Thyroid gland (tissue), 4 donors: Measurements from ENCODE around the gene NIPBL. TPM values are rescaled to one million over a fixed set of nuclear protein-coding genes. Genes with fewer than 3 reads are reported as not detected.

Source experiments
- DNase-seq, 2 donors: peaks; one replicate each; pipeline ENCODE4 v3.0.0-alpha.2; 2019
- H3K27ac ChIP-seq, 3 donors: fragments of 200-600 bp; sonication (generic); 1 replicate in 2 of 3; 2 replicates in 1 of 3; pipeline ENCODE4 v1.5.1; 2016 to 2019; ENCODE audit warnings: mild to moderate bottlenecking in 1 of 3, moderate library complexity in 1 of 3
- H3K27me3 ChIP-seq: fragments of 200-600 bp; sonication (generic); one replicate; pipeline ENCODE4 v1.5.1; 2019
- H3K36me3 ChIP-seq, 2 donors: fragments of 200-600 bp; sonication (generic); one replicate each; pipeline ENCODE4 v1.5.1; 2016 to 2019
- H3K4me1 ChIP-seq, 2 donors: fragments of 200-600 bp; sonication (generic); one replicate each; pipeline ENCODE4 v1.5.1; 2017 to 2019
- H3K4me3 ChIP-seq, 3 donors: fragments of 200-600 bp; sonication (generic); replicated peaks in 1 of 3; 1 replicate in 2 of 3; 2 replicates in 1 of 3; pipeline ENCODE4 v1.5.1; 2016; ENCODE audit warnings: mild to moderate bottlenecking in 1 of 3
- H3K9me3 ChIP-seq: fragments of 200-600 bp; sonication (generic); one replicate; pipeline ENCODE4 v1.5.1; 2017
- POLR2A ChIP-seq, 2 donors: fragments of 450-650 bp; IDR thresholded peaks; one replicate each; pipeline ENCODE4 v1.6.1; 2017; ENCODE audit warnings: antibody characterized with exemption in 2 of 2, mild to moderate bottlenecking in 2 of 2, moderate library complexity in 1 of 2
- WGBS, 2 donors: methylation state at CpG; one replicate each; pipeline ENCODE4 v1.1.5; 2017; 5-methylcytosine and 5-hydroxymethylcytosine counted together
- intact Hi-C: fragments of 100-400 bp; cut with DNase I; formaldehyde crosslinking; loops from one replicate; pipeline ENCODE4 v1.15.1; 2023
- total RNA-seq, 4 donors: library from RNA; depleted of rRNA; stranded (reverse); fragments of >200 nt; gene quantifications; one replicate each; pipeline ENCODE4 v1.2.3, GENCODE V29; 2016
- TF ChIP-seq, protein P1 (sequence below), 6 experiments: fragments of 200-600 bp in 3 of 6; fragments of 450-650 bp in 3 of 6; sonication (generic) in 3 of 6; IDR thresholded peaks; one replicate each; pipeline ENCODE4 v1.5.1; 2016 to 2019; ENCODE audit warnings: antibody characterized with exemption in 6 of 6, mild to moderate bottlenecking in 2 of 6, inconsistent platforms in 1 of 6, moderate library complexity in 1 of 6

The NIPBL gene
- total RNA-seq, 4 donors from 2014 or later: 62.1 to 145 (median 87.8) TPM

DNA sequence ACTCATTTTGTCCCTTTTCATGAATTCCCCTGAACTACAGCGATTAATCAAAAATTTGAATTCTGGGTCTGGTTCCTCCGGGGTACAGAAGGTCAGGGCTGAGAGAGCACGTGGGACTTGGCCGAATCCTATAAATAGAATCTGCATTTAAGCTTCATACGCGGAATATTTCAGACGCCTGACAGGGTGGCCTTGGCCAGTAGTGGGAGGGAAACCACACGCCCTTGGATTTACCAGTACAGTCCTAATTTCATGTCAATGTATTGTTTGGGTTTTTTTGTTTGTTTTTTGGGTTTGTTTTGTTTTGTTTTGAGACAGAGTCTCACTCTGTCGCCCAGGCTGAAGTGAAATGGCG lies 21.5 kb upstream of the NIPBL start:
- Histone ChIP-seq H3K4me3 (no peak overlapping the region), H3K27me3 (no peaks in the 10 kb centered on the region), H3K9me3 (no peaks in the 10 kb centered on the region), H3K36me3 (no peaks in the 10 kb centered on the region), H3K4me1 (no peaks in the 10 kb centered on the region), H3K27ac (no peak overlapping the region)
- 87 to 90% methylated on average over 10 of the region's 10 CpGs for WGBS, 2 donors
- TF ChIP-seq, protein P1, sequence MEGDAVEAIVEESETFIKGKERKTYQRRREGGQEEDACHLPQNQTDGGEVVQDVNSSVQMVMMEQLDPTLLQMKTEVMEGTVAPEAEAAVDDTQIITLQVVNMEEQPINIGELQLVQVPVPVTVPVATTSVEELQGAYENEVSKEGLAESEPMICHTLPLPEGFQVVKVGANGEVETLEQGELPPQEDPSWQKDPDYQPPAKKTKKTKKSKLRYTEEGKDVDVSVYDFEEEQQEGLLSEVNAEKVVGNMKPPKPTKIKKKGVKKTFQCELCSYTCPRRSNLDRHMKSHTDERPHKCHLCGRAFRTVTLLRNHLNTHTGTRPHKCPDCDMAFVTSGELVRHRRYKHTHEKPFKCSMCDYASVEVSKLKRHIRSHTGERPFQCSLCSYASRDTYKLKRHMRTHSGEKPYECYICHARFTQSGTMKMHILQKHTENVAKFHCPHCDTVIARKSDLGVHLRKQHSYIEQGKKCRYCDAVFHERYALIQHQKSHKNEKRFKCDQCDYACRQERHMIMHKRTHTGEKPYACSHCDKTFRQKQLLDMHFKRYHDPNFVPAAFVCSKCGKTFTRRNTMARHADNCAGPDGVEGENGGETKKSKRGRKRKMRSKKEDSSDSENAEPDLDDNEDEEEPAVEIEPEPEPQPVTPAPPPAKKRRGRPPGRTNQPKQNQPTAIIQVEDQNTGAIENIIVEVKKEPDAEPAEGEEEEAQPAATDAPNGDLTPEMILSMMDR (IDR thresholded peaks at IDR 0.05): no peak
- no peak for DNase-seq
- intact Hi-C loops: no loop called here

DNA sequence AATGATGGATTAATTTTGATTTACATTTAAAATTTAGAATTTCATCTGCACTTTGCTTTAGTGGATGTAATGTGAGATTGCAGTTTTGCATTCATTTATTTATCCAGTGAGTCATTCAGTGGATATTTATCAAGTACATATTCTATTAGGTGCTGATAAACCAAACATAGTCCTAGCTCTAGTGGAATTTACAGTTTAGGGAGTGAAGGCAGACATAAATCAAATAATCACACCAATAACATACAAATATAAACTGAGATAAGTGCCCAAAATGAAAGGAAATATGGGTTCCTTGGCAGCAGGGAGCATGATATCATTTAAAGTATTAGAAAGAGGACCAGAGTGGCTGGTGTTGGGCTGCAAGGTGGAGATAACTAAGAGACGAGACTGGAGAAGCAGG lies 14.7 kb upstream of the NIPBL start:
- Histone ChIP-seq H3K4me3 (no peak overlapping the region), H3K27ac (no peak overlapping the region), H3K36me3 (no peaks in the 10 kb centered on the region), H3K27me3 (no peaks in the 10 kb centered on the region), H3K4me1 (no peaks in the 10 kb centered on the region), H3K9me3 (no peaks in the 10 kb centered on the region)
- TF ChIP-seq, protein P1 (IDR thresholded peaks at IDR 0.05): no peak
- no peak for TF ChIP-seq POLR2A (IDR thresholded peaks at IDR 0.05)
- 95 to 98% methylated on average over 1 of the region's 1 CpG for WGBS, 2 donors
- intact Hi-C loops: loop anchor here (10.0 kb wide), 1 partner anchor 77 kb away; no protein-coding TSS in a partner anchor
- DNase-seq: no peak

DNA sequence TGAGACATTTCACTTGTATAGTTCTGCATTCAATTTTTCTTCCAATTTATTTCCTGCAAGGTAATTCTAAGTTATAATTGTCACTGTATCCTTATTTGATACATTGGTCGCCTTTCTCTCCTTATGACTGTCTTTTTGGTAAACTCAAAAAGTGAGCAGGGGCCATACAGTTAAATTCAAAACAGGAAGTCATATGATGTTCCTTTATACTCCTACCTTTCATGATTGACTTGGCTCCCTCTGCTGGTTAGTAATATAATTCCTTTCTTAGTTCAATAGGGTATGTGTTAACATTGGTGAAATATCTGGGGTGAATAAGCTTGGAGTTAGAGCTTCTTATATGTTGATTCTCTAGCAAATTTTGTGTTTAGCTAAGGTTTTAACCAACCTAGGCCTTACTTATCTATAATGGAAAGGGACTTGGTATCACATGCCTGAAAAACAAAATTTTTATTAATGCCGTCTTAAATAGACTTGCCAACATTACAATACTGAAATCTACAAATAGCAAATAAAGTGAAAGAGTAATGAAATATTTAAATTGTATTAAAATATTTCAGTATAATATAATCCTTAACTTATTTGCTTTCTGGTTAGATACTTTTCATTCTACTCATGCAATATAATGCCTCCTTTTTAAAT lies 6.0 kb upstream of the NIPBL start:
- Histone ChIP-seq H3K9me3 (no peaks in the 10 kb centered on the region), H3K4me1 (peaks cover 15 to 16% of the 10 kb centered on the region in 2 donors), H3K27me3 (no peaks in the 10 kb centered on the region), H3K4me3 (no peak overlapping the region), H3K27ac (no peak overlapping the region), H3K36me3 (no peaks in the 10 kb centered on the region)
- WGBS, 2 donors: 54% methylated on average over 2 of the region's 2 CpGs
- no peak for DNase-seq
- intact Hi-C loops: no loop called here
- no peak for TF ChIP-seq POLR2A (IDR thresholded peaks at IDR 0.05)
- TF ChIP-seq, protein P1 (IDR thresholded peaks at IDR 0.05): peak; percentile 13 to 86 (median 65)

DNA sequence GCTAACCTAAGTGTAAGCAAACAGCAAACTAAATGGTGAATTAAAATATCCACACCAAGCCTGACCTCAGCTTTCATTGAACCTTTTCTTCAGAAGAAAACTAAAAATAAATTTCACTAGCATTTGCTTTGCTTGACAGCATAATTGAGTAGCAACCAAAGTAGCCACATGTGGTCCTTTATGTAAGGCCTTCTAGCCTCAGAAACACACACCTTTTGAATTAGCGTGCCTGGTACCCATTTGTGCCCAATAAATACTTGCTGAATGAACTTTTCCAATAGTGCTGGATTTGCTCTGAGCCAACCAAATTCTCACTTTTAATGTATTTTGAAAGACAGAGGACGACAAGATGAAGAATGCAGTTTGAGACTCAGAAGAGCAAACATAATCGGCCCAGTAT lies 2.1 kb upstream of the NIPBL start:
- Histone ChIP-seq H3K27me3 (no peaks in the 10 kb centered on the region), H3K4me3 (peak overlapping the region in 1 of 3 donors; percentile 96), H3K4me1 (peaks cover 20 to 23% of the 10 kb centered on the region in 2 donors), H3K9me3 (no peaks in the 10 kb centered on the region), H3K27ac (peak overlapping the region; percentile 98), H3K36me3 (no peaks in the 10 kb centered on the region)
- 45 to 50% methylated on average over 3 of the region's 3 CpGs for WGBS, 2 donors
- no peak for DNase-seq
- intact Hi-C loops: no loop called here
- TF ChIP-seq, protein P1 (IDR thresholded peaks at IDR 0.05): no peak
- peak in 1 of 2 donors; percentile 19 for TF ChIP-seq POLR2A (IDR thresholded peaks at IDR 0.05)

DNA sequence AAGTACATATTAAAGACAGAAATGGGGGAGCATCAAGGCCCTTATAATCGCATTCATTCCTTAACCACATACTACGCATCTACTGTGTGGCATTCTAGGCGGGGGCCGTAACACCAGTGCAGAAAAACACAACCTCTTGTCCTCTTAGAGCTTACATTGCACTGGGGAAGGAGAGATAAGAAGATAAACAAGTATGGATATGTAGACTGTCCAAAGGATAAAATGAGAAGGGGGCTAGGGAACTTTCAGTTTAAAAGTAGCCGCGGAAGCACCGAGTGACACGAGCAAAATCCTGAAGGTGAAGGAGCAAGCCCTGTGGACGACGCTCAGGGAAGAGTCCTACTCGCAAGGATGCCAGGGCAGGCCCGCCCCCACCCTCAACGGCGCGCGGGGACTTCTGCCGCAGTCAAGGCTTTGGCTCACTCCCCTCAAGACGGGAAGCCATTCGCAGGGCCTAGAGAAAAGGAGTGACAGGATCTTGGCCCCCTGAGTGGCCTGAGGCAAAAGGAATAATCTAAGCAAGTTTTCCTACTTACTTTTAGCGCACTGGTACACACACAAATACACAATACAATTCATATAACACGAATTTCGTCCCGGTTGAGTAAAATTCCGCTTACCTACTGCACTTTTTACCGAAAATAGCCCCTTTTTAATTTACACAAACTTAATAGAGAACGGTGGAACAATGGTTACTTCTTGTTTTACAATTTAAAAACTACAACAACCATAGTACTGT lies 1.3 kb upstream of the NIPBL start:
- H3K27ac ChIP-seq: peak overlapping the region; percentile 98
- H3K9me3 ChIP-seq: no peaks in the 10 kb centered on the region
- DNase-seq: peak; percentile 75 to 76
- no peaks in the 10 kb centered on the region for H3K36me3 ChIP-seq
- TF ChIP-seq, protein P1 (IDR thresholded peaks at IDR 0.05): no peak
- no peak for TF ChIP-seq POLR2A (IDR thresholded peaks at IDR 0.05)
- no peaks in the 10 kb centered on the region for H3K27me3 ChIP-seq
- peaks cover 24% of the 10 kb centered on the region in 2 donors for H3K4me1 ChIP-seq
- WGBS, 2 donors: 1 to 3% methylated on average over 25 to 26 of the region's 26 CpGs
- H3K4me3 ChIP-seq: peak overlapping the region; percentile 94 to 98 (median 96)
- intact Hi-C loops: no loop called here
